Endothelial cell of umbilical vein (primary cell): ENCODE data around the gene ADAMTSL3. TPM values are rescaled to one million over a fixed set of nuclear protein-coding genes. Genes with fewer than 3 reads are reported as not detected.

Experiments used
- BruUV-seq: library from RNA; stranded (reverse); fragments of 400-500 nt; replicated peaks from 2 replicates; lab custom pipeline; 2021; lab: Mats Ljungman, UMichigan
- CTCF ChIA-PET: fragments of 300-600, 350-600 bp; sonication (Branson Sonifier 250); formaldehyde crosslinking; loops from one replicate; lab custom pipeline; 2021; ENCODE audit warnings: antibody characterized with exemption, inconsistent platforms; lab: Charles Lee
- POLR2A ChIA-PET: fragments of 300-600, 350-600 bp; sonication (Branson Sonifier 250); formaldehyde crosslinking; loops from one replicate; lab custom pipeline; 2021; ENCODE audit warnings: antibody characterized with exemption, inconsistent platforms; lab: Charles Lee
- DNase-seq: peaks from one replicate; pipeline ENCODE4 v3.0.0-alpha.2; 2011; ENCODE audit warnings: low read depth, low spot score
- FAIRE-seq: peaks from 2 replicates; lab custom pipeline; 2011; peaks lifted over from hg19 to GRCh38; lab: Jason Lieb, UNC
- H2AFZ ChIP-seq: 2 replicates; pipeline ENCODE4 v1.6.0; 2012; ENCODE audit warnings: low read depth, low read length, control low read depth, inconsistent platforms
- H3K27ac ChIP-seq: 2 replicates; pipeline ENCODE4 v1.5.1; 2011; ENCODE audit warnings: low read depth, mild to moderate bottlenecking, control low read depth, low read length, moderate library complexity; ENCODE audit not compliant: insufficient read depth
- H3K27me3 ChIP-seq, 2 experiments: 2 replicates each; pipeline versions ENCODE4 v1.6.0 to v1.6.1; 2011; ENCODE audit warnings: low read length in 2 of 2, mixed read lengths in 1 of 2; ENCODE audit not compliant: control insufficient read depth in 2 of 2, insufficient read depth in 2 of 2
- H3K36me3 ChIP-seq, 2 experiments: 2 replicates in 1 of 2; 3 replicates in 1 of 2; pipeline ENCODE4 v1.5.1; 2011; ENCODE audit warnings: low read length in 2 of 2, mild to moderate bottlenecking in 1 of 2, moderate library complexity in 1 of 2; ENCODE audit not compliant: control insufficient read depth in 2 of 2, insufficient read depth in 2 of 2; ENCODE audit errors: extremely low read depth in 1 of 2
- H3K4me1 ChIP-seq: 3 replicates; pipeline ENCODE4 v1.5.1; 2011; ENCODE audit warnings: mild to moderate bottlenecking, low read length; ENCODE audit not compliant: control insufficient read depth, insufficient read depth; ENCODE audit errors: extremely low read depth
- H3K4me2 ChIP-seq: 2 replicates; pipeline ENCODE4 v1.6.1; 2011; ENCODE audit warnings: low read length, control low read depth, mixed read lengths; ENCODE audit not compliant: insufficient read depth
- H3K4me3 ChIP-seq, 3 experiments: fragments of 200-600 bp in 1 of 3; sonication (generic), shearing (Covaris generic) in 1 of 3; replicated peaks in 1 of 3; 2 replicates each; pipeline ENCODE4 v1.5.1; 2011 to 2016; ENCODE audit warnings: control low read depth in 3 of 3, low read length in 3 of 3, mild to moderate bottlenecking in 2 of 3, inconsistent platforms in 1 of 3, low read depth in 1 of 3, moderate library complexity in 1 of 3; ENCODE audit not compliant: insufficient read depth in 1 of 3
- H3K79me2 ChIP-seq: 2 replicates; pipeline ENCODE4 v1.6.0; 2012; ENCODE audit warnings: low read length, inconsistent platforms; ENCODE audit not compliant: control insufficient read depth, insufficient read depth
- H3K9ac ChIP-seq: replicated peaks from 2 replicates; pipeline ENCODE3; 2011; ENCODE audit warnings: low read length, control low read depth; ENCODE audit not compliant: insufficient read depth; ENCODE audit errors: extremely low read depth
- H3K9me1 ChIP-seq: replicated peaks from 3 replicates; pipeline ENCODE4 v1.6.0; 2011; ENCODE audit warnings: mild to moderate bottlenecking, low read length; ENCODE audit not compliant: control insufficient read depth, insufficient read depth; ENCODE audit errors: extremely low read depth
- H3K9me3 ChIP-seq: replicated peaks from 2 replicates; pipeline ENCODE4 v1.5.1; 2012; ENCODE audit warnings: low read length, inconsistent platforms; ENCODE audit not compliant: control insufficient read depth, insufficient read depth
- H4K20me1 ChIP-seq: replicated peaks from 2 replicates; pipeline ENCODE3; 2011; ENCODE audit warnings: mild to moderate bottlenecking, low read length; ENCODE audit not compliant: control insufficient read depth, insufficient read depth; ENCODE audit errors: extremely low read depth
- EZH2 ChIP-seq: IDR thresholded peaks from 2 replicates; pipeline ENCODE4 v1.6.1; 2012; ENCODE audit warnings: borderline replicate concordance, low read depth, mild to moderate bottlenecking, moderate library complexity, low read length, inconsistent platforms; ENCODE audit not compliant: severe bottlenecking
- FOS ChIP-seq: IDR thresholded peaks from 2 replicates; pipeline ENCODE4 v1.6.1; 2011; ENCODE audit warnings: mild to moderate bottlenecking, low read length, moderate library complexity, borderline replicate concordance; ENCODE audit not compliant: insufficient read depth
- GATA2 ChIP-seq: IDR thresholded peaks from 2 replicates; pipeline ENCODE4 v1.7.0; 2011; ENCODE audit warnings: low read depth, mild to moderate bottlenecking, moderate library complexity, mixed read lengths, low read length; ENCODE audit not compliant: insufficient read length, insufficient read depth
- JUN ChIP-seq: IDR thresholded peaks from 2 replicates; pipeline ENCODE4 v1.6.1; 2011; ENCODE audit warnings: borderline replicate concordance, low read depth; ENCODE audit not compliant: insufficient read length, insufficient read depth
- MYC ChIP-seq: IDR thresholded peaks from one replicate; pipeline ENCODE4 v1.6.1; 2011; ENCODE audit warnings: mild to moderate bottlenecking, low read depth, low read length
- POLR2A ChIP-seq: IDR thresholded peaks from 2 replicates; pipeline ENCODE4 v1.6.1; 2012; ENCODE audit warnings: low read depth, mild to moderate bottlenecking, control low read depth, low read length
- POLR2AphosphoS5 ChIP-seq: IDR thresholded peaks from 2 replicates; pipeline ENCODE4 v1.6.1; 2012; ENCODE audit warnings: low read depth, mild to moderate bottlenecking, control low read depth, low read length, moderate library complexity; ENCODE audit not compliant: insufficient read depth
- dilution Hi-C: fragments of 300-500 bp; cut with MboI; formaldehyde crosslinking; loops from one replicate; pipeline ENCODE4 v1.15.0; 2019; ENCODE audit warnings: low sequenced_read_pairs; ENCODE audit not compliant: extremely low pct_ligation_motif_present
- intact Hi-C: fragments of 100-400 bp; cut with micrococcal nuclease; formaldehyde crosslinking; loops from one replicate; pipeline ENCODE4 v1.10.0; 2022
- polyA plus RNA-seq, 4 experiments: library from polyadenylated mRNA; depleted of rRNA in 3 of 4; stranded (reverse) in 3 of 4; unstranded in 1 of 4; fragments of >200 nt; gene quantifications; 2 replicates each; pipeline versions ENCODE4 v1.2.1 to v1.2.3, GENCODE V29; 2011 to 2012; ENCODE audit warnings: missing spikeins in 1 of 4
- total RNA-seq: library from RNA; stranded (reverse); gene quantifications from 2 replicates; pipeline ENCODE4 v1.2.3, GENCODE V29; 2021
- TF ChIP-seq, protein P1 (sequence below): IDR thresholded peaks from 2 replicates; pipeline ENCODE4 v1.6.1; 2011; ENCODE audit not compliant: insufficient read depth, insufficient read length
- TF ChIP-seq, protein P2 (sequence below), 2 donors: IDR thresholded peaks; 1 replicate in 1 of 2; 2 replicates in 1 of 2; pipeline ENCODE4 v1.5.1; 2011; ENCODE audit warnings: low read length in 2 of 2, mild to moderate bottlenecking in 2 of 2, moderate library complexity in 2 of 2, control low read depth in 1 of 2, inconsistent platforms in 1 of 2, low read depth in 1 of 2; ENCODE audit not compliant: insufficient read depth in 1 of 2; ENCODE audit errors: extremely low read depth in 1 of 2

The ADAMTSL3 gene
- total and polyA plus RNA-seq, 2 donors (not counting 3 experiments of a cell fraction or from before 2014, with no cell fraction given) = not detected

DNA sequence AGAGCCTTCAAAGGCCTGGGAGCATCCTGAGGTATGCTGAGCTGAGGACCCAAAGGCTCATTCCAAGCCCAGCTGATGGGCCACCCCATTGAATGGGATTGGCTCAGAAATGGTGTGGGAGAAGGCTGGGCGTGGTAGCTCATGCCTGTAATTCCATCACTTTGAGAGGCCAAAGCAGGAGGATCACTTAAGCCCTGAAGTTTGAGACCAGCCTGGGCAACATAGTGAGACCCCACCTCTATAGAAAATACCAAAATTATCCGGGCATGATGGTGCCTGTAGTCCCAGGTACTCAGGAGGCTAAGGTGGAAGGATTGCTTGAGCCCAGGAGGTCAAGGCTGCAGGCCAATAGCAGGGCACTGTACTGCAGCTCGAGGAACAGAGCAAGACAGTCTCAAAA lies 43.8 kb upstream of the ADAMTSL3 start:
- no peaks in the 10 kb centered on the region for H4K20me1 ChIP-seq
- TF ChIP-seq JUN (no peak), POLR2AphosphoS5 (no peak), GATA2 (no peak), EZH2 (no peak), MYC (no peak), POLR2A (no peak), FOS (no peak)
- TF ChIP-seq, protein P1, sequence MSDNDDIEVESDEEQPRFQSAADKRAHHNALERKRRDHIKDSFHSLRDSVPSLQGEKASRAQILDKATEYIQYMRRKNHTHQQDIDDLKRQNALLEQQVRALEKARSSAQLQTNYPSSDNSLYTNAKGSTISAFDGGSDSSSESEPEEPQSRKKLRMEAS = no peak
- TF ChIP-seq, protein P2, sequence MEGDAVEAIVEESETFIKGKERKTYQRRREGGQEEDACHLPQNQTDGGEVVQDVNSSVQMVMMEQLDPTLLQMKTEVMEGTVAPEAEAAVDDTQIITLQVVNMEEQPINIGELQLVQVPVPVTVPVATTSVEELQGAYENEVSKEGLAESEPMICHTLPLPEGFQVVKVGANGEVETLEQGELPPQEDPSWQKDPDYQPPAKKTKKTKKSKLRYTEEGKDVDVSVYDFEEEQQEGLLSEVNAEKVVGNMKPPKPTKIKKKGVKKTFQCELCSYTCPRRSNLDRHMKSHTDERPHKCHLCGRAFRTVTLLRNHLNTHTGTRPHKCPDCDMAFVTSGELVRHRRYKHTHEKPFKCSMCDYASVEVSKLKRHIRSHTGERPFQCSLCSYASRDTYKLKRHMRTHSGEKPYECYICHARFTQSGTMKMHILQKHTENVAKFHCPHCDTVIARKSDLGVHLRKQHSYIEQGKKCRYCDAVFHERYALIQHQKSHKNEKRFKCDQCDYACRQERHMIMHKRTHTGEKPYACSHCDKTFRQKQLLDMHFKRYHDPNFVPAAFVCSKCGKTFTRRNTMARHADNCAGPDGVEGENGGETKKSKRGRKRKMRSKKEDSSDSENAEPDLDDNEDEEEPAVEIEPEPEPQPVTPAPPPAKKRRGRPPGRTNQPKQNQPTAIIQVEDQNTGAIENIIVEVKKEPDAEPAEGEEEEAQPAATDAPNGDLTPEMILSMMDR (IDR thresholded peaks at IDR 0.05; ENCODE audit: extremely low read depth in 1 of 2, insufficient read depth in 1 of 2, low read depth in 1 of 2, low read length in 2 of 2) = no peak
- ChIA-PET CTCF (no interaction called here), POLR2A (no interaction called here)
- H3K36me3 ChIP-seq = no peaks in the 10 kb centered on the region
- no peak overlapping the region for H3K4me2 ChIP-seq
- H3K4me1 ChIP-seq = no peaks in the 10 kb centered on the region
- DNase-seq (no peak), FAIRE-seq (no peak)
- H2AFZ ChIP-seq = no peak overlapping the region
- BruUV-seq = no TSS peak
- H3K9me1 ChIP-seq = no peaks in the 10 kb centered on the region
- H3K9me3 ChIP-seq = no peaks in the 10 kb centered on the region
- dilution Hi-C loops = no loop called here
- no peak overlapping the region for H3K9ac ChIP-seq
- H3K79me2 ChIP-seq = no peaks in the 10 kb centered on the region
- intact Hi-C loops = no loop called here
- no peaks in the 10 kb centered on the region for H3K27me3 ChIP-seq
- no peak overlapping the region for H3K4me3 ChIP-seq
- H3K27ac ChIP-seq = no peak overlapping the region
